ENCODE data around the gene MARCHF2.

The MARCHF2 gene

DNA sequence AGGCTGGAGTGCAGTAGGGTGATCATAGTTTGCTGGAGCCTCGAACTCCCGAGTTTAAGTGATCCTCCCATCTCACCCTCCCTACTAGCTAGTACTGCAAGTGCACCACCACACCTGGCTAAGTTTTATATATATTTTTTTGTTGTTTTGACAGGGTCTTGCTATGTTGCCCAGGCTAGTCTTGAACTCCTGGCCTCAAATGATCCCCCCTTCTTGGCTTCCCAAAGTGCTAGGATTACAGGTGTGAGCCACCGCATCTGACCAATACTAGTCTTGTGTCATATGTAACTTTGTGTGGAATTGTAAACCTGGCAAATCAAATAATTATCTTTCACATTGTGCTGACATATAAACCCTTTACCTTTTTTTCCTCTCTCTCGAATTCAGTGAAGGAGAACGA is 41.9 kb downstream of the MARCHF2 start:
- no peak for DNase-seq

DNA sequence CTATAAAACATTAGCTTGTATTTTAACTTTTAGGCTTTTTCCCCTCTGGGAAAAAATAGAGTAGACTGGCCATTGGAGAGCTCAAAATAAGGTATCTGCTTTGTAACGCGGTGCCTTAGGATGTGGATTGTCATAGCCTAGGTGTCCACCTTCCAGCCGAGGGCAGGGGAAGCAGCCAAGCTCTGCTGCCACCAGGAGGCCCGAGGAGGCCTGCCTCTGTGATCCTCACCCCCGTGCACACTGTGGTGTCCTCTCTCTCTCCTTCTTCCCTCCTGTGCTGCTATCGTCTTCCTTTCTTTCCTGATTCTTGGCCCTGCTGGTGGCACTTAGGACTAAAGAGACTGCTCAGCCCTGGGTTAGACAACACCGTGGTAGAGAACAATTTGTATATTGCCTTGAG is 43.0 kb downstream of the MARCHF2 start:
- no peak for DNase-seq

DNA sequence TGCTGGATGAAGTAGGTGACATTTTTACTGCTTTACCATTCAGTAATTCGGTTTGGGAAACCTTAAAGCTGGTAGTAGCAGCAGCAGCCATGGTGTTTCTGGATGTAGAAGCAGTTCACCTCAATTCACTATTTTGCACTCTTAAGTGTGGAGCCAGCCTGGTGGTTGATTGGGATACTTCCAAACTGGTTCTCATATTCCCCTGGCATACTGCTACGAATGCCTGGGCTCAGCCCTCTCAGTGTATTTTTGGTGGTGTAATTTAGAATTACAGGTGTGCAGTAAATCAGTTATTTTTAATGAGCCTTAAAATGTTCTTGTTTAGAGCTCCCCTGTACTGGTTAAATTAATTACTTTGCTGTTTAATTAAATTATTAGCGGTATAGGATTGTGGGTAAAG is 44.1 kb downstream of the MARCHF2 start:
- no peak for DNase-seq

DNA sequence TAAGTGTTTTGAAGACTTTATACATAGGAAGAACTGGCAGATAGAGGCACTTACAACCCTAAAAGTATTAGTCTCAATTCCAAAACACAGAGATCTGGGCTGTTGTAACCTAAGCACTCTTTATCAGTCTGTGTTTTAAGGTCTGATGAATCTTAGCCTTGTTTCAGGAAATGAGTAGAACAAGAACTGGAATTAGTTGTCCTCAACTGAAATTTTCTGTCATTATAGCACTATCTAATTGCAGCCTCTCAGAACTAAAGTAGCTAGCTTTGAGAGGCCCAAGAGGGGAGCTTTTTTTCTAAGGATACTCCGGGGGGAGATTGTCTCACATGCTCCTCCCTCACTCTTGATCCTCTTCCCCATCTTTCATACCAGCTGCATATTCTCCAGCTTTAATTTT is 44.7 kb downstream of the MARCHF2 start:
- DNase-seq, result no peak

DNA sequence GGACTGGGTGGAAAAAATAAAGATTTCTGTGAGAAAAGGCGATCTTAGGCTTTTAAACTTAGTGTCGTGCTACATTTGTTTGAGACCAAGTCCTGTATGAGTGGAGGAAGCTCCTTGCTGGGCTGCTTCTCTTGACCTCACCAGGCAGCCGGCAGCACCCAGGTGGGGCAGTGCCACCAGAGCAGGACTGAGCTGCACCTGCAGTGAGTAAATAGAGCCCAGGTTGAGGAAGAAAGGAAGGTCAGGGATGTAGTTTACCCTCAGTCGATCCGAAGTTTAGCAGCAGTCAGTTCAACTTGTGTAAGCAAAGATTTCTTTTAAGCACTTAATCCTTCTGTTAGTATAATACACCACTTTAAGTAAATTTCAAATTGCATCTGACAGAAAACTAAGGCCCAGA is 45.3 kb downstream of the MARCHF2 start:
- peak; percentile 30 for DNase-seq

DNA sequence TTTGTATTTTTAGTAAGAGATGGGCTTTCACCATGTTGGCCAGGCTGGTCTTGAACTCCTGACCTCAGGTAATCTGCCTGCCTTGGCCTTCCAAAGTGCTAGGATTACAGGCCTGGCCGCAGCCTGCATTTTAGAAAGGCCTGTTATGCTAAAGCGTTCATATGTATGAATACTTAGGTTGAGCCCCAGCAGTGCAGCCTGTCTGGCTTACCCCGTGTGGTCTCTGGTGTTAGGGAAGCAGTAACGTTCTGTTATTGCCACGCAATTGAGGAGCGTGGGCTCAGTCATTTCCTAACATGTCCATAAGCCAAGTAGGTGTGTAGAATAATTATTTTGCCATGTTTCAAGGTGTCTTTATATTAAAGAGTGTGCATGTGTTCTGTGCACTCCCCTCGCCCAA is 46.0 kb downstream of the MARCHF2 start:
- no peak for DNase-seq

DNA sequence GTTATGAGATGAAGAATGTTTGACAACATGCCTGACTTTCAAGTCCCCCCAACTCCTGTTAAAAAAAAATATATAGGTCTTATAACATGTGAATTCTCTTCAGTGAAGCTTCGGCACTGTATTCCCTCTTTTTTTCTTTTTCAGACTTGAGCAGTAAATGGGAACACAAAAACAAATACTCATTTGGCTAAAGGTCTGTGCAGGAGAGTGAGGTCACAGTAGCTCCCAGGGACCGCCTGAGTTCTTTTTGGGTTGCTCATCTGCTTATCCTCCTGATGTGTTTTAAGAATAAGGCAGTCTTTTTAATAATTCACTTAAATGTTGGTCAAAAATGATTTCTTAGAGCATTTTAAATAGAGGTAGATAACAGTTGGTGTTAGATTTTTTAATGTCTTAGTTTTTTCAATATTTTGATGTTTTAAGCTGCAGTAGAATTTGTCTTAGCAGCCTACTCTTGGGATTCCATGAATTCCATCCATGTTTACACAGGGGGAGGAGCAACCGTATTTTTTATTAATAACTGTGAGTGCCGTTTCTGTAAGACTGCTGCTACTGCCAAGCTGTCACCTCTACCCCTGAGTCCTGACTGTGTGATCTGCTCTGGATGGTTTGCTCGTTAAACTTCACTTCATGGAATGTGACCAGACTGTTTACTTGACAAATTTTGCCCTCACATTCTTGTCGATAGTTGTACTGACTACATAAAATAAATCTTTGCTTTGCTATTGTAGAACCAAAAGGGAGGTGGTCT is 46.6 kb downstream of the MARCHF2 start:
- no peak for DNase-seq

DNA sequence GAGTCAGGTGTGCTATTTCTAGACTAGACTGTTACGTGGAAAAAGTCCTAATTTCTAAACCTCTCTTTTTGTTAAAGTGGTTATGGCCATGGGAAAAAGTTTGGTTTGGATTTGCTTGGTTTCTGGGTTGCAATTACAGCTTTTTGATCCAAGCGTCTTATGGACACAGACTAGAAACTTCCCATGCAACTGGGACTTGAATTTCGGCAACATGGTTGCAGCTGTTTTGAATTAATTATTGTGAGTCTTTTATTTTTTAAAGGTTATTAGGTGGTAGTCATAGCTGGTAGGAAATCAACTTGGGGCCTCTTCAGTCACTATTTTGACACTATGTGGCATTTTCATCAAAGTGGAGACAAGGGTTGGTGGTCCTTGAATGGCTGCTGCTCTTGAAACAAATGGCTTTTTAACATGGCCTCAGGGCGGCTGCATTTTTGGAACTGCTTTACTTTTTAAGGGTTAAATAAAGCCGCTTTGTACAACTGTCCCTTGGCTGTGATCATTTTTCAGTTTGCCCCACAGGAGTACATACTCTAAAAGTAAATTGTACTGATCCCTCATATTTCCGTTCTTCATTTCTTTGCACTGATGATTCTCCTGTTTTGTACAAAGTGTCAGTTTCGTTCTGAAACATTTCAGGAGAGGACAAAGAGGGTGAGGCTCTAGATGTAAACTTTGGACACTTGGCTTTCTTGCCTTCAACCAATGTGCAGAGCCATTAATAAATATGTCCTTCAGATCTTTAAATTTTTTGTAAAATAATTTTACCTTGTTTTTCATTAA is 47.6 kb downstream of the MARCHF2 start:
- no peak for DNase-seq

DNA sequence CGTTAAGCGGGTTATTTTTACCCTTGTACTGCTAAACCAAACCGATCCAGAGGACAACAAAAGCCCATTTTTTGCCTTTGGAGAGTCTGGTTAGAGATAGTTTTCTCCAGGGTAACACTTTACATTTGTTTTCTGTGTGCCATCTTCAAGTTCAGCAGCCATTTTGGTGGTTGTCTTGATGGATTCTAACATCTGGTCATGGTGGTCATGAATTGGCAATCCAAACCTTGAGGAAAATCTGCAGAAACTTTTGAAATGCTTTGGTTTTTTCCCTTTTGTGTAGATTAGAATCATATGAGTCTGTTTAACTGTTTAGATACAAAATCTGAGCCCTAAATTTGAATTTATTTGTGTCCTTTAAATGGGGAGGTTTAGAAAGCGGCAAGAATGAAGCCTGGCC is 48.3 kb downstream of the MARCHF2 start:
- DNase-seq, result no peak

DNA sequence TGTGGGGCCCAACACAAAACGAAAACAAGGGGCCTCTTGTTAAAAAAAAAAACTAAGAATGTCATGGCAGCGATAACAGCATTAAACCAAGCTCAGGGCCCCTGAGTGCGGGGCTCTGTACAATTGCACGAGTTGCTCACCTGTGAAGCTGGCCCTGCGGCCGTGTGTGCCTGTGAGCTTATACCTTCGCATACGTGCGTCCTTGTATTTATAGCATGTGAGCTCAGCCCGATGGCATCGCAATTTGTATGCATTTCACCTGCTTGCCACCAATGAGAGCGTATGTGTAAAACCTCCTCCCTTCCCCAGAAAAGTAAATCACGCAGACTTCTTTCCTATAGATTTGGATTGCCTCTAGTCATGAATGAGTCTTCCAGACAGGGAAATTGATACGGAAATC is 48.8 kb downstream of the MARCHF2 start:
- no peak for DNase-seq

DNA sequence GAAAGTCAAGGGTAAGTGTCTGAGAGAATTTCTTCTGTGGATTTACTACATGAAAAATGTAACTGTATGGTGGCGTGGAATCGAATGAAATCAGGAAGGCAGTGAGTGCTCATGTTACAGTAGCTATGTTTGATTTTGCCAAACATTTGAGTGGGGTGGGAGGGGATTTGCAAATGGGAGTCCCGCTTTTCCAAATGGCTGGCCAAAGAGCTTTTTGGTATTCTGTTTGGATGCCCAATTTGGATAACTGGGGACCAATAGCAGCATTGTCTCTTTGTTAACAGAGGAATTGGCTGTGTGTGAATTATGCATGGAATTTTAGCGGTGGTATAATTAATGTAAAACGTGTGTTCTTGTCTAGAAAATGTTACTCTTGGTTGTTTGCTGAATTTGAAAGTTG is 49.5 kb downstream of the MARCHF2 start:
- no peak for DNase-seq

DNA sequence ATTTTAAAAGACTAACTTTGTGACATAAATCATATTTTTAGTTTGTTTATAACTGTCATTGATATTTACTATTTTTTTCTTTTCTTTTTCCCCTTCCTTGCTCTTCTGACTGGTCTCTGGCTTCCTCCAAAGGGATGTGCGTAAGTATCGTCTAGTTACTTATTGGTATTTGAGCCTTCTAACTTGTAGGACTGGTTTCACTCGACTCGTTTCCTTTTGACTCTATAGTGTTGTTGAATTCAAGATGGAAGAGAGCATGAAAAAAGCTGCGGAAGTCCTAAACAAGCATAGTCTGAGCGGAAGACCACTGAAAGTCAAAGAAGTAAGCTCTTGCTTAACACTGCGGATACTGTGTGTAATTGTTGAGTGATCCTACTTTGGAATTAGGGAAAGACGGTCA is 50.3 kb downstream of the MARCHF2 start:
- no peak for DNase-seq

DNA sequence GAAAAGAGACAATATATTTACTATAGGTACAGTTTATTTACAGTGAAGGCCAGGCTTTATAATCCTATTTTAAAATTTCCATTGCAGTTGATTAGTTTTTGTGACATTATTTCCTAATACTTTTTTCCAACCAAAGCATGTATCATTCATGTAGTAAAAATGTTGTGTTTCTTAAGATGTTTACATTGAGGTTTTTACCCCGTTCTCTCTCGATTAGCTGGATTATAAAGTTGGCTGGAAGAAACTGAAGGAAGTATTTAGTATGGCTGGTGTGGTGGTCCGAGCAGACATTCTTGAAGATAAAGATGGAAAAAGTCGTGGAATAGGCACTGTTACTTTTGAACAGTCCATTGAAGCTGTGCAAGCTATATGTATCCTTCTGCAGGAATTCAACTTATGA is 52.9 kb downstream of the MARCHF2 start:
- DNase-seq, result no peak

DNA sequence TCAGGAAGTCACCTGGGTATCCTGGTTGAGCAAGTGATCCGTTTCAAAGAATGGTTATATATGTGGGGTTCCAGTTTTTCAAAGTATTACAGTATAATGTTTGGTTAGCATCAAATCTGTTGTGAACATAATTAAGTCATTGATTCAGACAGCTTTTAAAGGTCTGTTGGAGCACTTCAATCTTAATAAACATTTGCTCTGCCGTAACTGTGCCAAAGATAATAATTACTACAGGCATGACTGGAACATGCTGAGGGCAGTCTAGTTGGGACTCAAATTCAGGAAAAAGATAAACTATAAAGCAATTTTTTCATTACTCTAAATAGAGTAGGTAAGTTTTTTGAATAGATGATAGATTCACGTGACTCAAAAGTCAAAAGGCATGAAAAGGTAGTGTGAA is 55.0 kb downstream of the MARCHF2 start:
- DNase-seq, result no peak

DNA sequence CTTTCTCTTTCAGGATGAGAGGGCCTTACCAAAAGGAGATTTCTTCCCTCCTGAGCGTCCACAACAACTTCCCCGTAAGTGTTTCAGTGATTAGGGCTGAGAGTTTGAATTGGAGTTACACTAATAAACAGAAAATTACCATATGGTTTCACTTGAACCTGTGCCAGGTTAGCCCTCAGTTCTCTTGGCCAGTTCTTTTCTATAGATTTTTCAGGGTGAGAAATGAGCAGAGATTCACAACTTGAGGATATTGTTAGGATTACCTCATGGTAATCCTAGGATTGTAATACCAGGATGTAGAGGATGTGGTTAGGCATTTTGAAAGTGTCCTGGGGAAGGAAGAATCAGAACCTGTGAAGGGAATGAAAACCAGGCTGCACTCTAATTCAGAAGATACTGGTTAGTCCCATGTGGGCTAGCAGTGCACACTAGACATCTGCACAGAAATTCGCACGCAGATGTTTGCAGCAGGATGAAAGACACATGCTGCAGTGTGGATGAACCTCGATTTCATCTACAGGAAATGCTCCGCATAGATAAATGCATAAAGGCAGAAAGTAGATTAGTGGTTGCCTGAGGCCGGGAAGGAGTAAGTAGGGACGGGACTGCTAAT is 55.8 kb downstream of the MARCHF2 start:
- no peak for DNase-seq

DNA sequence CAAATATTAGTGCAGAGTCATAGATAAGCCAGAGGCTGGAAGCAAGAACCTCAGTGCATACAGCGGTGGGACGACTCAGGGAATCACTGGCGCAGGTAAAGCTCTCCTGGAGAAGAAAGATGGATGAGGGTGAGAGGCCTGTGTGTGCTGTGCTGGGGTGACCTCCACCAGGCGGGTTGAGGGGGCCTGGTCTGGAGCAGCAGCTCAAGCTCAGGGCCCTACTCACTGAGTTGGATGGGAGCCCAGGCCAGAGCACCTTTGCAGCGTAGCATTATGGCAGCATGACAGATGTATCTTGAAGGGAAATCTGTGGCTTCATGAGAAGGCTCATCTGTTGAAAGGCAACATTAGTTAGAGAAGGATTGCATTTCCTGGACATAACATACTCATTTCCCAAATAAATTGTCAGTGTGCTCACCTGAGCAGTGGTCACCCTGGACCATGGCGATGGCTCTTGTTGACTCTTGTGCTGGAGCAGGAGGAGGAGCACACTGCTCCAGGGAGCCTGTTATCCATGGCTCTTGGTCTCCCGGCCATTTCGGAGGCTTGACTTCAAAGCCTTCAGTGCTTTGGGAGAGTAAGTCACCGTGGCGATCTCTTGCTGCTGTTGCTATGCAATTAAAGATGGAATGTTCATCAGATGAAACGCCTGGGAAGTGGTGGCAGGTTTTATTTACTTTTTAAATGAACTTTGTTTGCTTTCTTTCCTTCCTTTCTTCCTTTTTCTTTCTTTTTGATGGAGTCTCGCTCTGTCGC is 56.7 kb downstream of the MARCHF2 start:
- DNase-seq, result no peak

DNA sequence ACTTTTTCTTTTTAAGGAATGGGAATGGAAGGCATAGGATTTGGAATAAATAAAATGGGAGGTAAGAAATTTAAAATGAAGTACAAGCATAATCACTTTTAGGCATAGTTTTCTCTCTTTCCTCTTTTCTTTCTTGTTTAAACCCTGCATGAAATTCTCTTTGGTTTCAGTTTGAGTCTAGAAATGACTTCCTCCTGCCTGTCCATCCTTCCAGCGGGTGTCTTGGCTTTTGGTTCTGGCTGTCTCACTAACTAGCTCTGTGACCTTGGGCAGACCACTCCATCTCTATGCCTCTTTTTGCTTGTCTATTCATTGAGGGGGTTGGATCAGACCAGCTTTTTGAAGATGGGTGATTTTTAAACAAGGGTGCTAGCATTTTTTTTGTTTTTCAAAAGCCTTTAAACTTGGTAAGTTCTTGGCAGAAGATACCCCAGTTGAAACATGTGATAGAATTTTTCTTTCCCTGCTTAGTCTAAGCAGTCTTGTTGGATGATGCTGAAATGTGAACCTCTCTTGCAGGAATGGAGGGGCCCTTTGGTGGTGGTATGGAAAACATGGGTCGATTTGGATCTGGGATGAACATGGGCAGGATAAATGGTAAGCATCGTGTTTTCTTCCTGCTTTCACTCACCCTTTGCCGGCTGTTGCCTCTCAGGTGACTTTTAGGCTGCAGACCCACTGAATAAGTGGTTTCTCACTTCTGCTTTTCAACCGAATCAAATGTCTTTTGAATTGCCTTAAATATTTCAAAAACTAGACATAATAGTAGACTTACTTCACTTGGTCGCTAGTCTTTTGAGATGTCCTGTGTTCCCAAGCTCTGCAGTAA is 60.8 kb downstream of the MARCHF2 start:
- no peak for DNase-seq

DNA sequence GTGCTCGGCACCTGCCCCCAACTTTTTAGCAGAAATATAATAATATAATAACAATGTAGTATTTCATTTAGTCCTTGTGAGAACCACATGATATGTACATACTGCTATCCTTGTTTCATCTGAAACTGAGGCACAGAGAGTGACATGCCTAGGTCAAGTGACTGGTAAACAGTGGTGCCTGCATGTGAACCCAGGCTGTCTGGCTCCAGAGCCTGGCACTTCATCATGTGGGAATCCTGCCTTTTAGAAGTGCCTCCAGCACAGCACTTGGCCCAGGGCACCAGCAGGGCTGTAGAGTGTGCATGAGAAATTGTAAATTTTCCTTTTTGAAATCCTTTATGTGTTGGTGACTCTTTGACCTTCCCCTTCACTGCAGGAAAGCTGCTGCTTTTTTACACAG is 61.9 kb downstream of the MARCHF2 start:
- DNase-seq, result no peak

DNA sequence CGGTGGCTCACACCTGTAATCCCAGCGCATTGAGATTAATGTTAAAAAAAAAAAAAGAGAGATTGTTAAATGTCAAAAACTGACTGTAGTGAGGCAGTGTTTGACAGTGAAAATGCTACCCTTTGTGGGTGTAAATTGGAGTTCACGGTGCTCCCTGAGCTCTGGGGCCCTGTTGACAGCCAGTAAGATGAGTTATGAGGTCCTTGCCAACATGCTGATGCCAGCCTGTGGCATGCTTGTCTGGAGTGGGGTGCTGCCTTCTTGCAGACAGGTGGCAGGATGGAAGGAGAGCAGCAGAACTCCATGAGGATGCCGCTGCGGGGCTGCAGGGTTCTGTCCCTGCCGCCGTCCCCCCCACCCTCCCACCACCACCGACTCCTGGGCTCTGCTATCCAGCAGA is 63.4 kb downstream of the MARCHF2 start:
- no peak for DNase-seq

DNA sequence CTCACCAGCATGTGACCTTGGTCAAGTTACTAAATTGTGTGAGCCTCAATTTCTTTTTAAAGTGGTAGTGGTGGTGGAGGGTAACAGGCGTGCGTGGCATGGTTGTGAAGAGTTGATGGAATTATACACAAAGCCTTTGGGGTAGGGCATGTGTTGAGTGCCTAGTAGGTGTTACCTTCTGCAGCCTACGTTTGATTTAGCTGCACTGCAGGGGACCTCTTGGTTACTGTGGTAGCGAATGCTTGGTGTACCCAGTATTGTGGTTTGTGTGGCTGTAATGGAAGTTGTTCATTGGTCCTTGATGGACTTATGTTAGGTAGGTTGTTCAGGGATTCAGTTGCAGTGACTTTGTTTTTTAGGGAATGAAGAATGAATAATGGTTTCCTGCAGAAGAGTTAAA is 64.8 kb downstream of the MARCHF2 start:
- no peak for DNase-seq

DNA sequence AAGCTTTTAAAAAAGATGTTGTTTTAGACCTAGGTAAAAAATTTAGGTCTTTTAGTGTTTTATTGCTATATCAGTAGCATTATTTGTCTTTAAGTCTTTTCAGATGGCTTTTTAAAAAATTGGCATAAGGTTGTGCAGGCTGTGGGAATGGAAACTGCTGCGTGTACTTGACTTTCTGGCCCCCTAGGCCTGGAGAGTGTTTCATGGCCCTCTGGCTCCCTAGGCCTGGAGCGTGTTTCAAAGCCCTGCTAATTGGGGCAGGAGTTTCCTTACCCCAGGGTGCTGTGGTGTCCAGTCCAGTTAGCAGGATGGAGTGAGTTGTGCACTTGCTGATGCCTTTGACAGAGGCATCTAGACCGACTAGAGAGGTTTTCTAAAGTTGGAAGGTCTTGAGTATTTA is 65.5 kb downstream of the MARCHF2 start:
- no peak for DNase-seq

DNA sequence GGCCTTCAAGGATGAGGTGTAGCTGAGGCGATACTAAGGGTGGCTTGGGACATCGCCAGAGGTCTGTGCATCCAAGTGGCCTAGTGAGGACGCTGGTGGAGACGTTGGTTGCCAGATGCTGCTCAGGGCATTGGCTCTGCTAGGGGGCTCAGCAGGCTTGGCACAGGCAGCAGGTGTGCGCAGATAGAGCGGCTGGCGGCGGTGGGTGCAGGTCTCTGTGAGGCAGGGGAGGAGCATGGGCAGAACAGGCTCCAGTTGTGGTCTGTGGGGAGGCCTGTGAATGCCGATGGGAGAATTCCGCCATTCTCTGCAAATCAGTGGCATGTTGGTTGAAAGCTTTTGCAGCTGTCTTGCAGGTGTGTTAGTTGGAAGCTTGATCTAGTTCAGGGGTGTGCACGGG is 68.1 kb downstream of the MARCHF2 start:
- no peak for DNase-seq

DNA sequence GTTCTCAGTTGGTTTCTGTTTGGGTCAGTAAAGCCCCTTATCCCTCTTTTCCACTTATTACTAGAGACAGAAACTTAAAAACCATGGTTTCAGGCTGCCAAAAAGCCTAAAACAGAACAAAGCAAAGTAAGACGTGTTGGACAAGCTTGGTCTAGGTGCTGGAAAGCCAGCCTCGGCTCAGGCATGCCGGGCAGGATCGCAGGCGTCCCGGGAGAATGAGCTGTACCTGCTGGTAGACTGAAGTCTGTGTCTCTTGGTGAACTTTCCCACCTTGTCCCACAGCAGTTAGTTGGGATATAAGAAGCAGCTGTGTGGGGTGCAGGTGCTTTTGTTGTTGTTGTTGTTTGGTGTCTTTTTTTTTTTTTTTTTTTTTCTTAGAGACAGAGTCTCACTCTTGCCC is 68.5 kb downstream of the MARCHF2 start:
- no peak for DNase-seq

All from NCI-H774 (cell line).